WTC11 (cell line): ENCODE measurements around the gene RNF25. TPM values are rescaled to one million over a fixed set of nuclear protein-coding genes. Genes with fewer than 3 reads are reported as not detected.

Experiments
- ATAC-seq: fragments of 200-7000 bp; cut with Tn5 transposase; 2 replicates; pipeline ENCODE4 v1.10.0; 2021; ENCODE audit warnings: mild to moderate bottlenecking, moderate library complexity
- CTCF ChIA-PET: fragments of 300-600 bp; sonication (Branson Sonifier 250); formaldehyde crosslinking; loops from one replicate; lab custom pipeline; 2021; ENCODE audit warnings: antibody characterized with exemption; lab: Charles Lee
- POLR2A ChIA-PET: fragments of 350-600 bp; sonication (Branson Sonifier 250); formaldehyde crosslinking; loops from one replicate; lab custom pipeline; 2021; ENCODE audit warnings: antibody characterized with exemption; lab: Charles Lee
- DNase-seq: peaks from one replicate; pipeline ENCODE4 v3.0.0; 2021; ENCODE audit warnings: low spot score
- H3K27ac Mint-ChIP-seq: 2 replicates; pipeline ENCODE4 v1.8.0; 2021; ENCODE audit warnings: mixed read lengths
- H3K27me3 Mint-ChIP-seq: 2 replicates; pipeline ENCODE4 v1.8.0; 2021; ENCODE audit warnings: low read depth, mild to moderate bottlenecking, moderate library complexity, mixed read lengths
- H3K36me3 Mint-ChIP-seq: 2 replicates; pipeline ENCODE4 v1.8.0; 2021; ENCODE audit warnings: mixed read lengths
- H3K4me1 Mint-ChIP-seq: 2 replicates; pipeline ENCODE4 v1.8.0; 2022; ENCODE audit warnings: mixed read lengths
- H3K4me3 Mint-ChIP-seq: 2 replicates; pipeline ENCODE4 v1.8.0; 2021; ENCODE audit warnings: mild to moderate bottlenecking, moderate library complexity, mixed read lengths
- H3K9me3 Mint-ChIP-seq: 2 replicates; pipeline ENCODE4 v1.8.0; 2021; ENCODE audit warnings: mixed read lengths
- ARID4B ChIP-seq: sonication (generic); formaldehyde crosslinking; IDR thresholded peaks from 2 replicates; pipeline ENCODE4 v1.8.0; 2023; ENCODE audit warnings: missing genetic modification reagents, mild to moderate bottlenecking, borderline replicate concordance
- CBFB ChIP-seq: sonication (generic); formaldehyde crosslinking; IDR thresholded peaks from 2 replicates; pipeline ENCODE4 v1.8.1; 2022; ENCODE audit warnings: mild to moderate bottlenecking, low read depth, missing genetic modification reagents
- CREB1 ChIP-seq: sonication (generic); formaldehyde crosslinking; IDR thresholded peaks from 2 replicates; pipeline ENCODE4 v1.8.0; 2023; ENCODE audit warnings: mild to moderate bottlenecking, missing genetic modification reagents
- CTCF ChIP-seq: fragments of 200-600 bp; IDR thresholded peaks from 2 replicates; pipeline ENCODE4 v1.8.0; 2022; ENCODE audit warnings: antibody characterized with exemption
- ELF4 ChIP-seq: sonication (generic); formaldehyde crosslinking; IDR thresholded peaks from 2 replicates; pipeline ENCODE4 v1.8.1; 2022; ENCODE audit warnings: low read depth, mild to moderate bottlenecking, moderate library complexity, missing genetic modification reagents
- ERG ChIP-seq: fragments of 250-450 bp; sonication (Bioruptor Pico); IDR thresholded peaks from 2 replicates; pipeline ENCODE4 v1.8.0; 2021; ENCODE audit warnings: mild to moderate bottlenecking
- FOXJ3 ChIP-seq: sonication (generic); formaldehyde crosslinking; IDR thresholded peaks from 2 replicates; pipeline ENCODE4 v1.9.0; 2021; ENCODE audit warnings: missing genetic modification reagents, mild to moderate bottlenecking, borderline replicate concordance
- GTF2I ChIP-seq: fragments of 250-450 bp; sonication (Bioruptor Pico); conservative IDR thresholded peaks from 2 replicates; pipeline ENCODE4 v1.4.0; 2021; ENCODE audit warnings: mild to moderate bottlenecking
- IRF1 ChIP-seq: sonication (generic); formaldehyde crosslinking; IDR thresholded peaks from 2 replicates; pipeline ENCODE4 v1.8.0; 2023; ENCODE audit warnings: missing genetic modification reagents
- KAT7 ChIP-seq: sonication (generic); formaldehyde crosslinking; IDR thresholded peaks from 2 replicates; pipeline ENCODE4 v1.8.1; 2023; ENCODE audit warnings: missing genetic modification reagents, mild to moderate bottlenecking, borderline replicate concordance
- MXD4 ChIP-seq: fragments of 250-450 bp; sonication (Bioruptor Pico); IDR thresholded peaks from 2 replicates; pipeline ENCODE4 v1.8.0; 2021; ENCODE audit warnings: mild to moderate bottlenecking, moderate library complexity, borderline replicate concordance
- NFATC4 ChIP-seq: fragments of 250-450 bp; sonication (Bioruptor Pico); IDR thresholded peaks from 2 replicates; pipeline ENCODE4 v1.9.0; 2021; ENCODE audit warnings: mild to moderate bottlenecking
- PREB ChIP-seq: sonication (generic); formaldehyde crosslinking; IDR thresholded peaks from 2 replicates; pipeline ENCODE4 v1.8.1; 2022; ENCODE audit warnings: mild to moderate bottlenecking, missing genetic modification reagents, moderate library complexity, borderline replicate concordance
- RELA ChIP-seq: sonication (generic); formaldehyde crosslinking; IDR thresholded peaks from 2 replicates; pipeline ENCODE4 v1.8.1; 2022; ENCODE audit warnings: missing genetic modification reagents, mild to moderate bottlenecking, borderline replicate concordance
- USF2 ChIP-seq: sonication (generic); formaldehyde crosslinking; IDR thresholded peaks from 2 replicates; pipeline ENCODE4 v1.8.1; 2023; ENCODE audit warnings: mild to moderate bottlenecking, missing genetic modification reagents, moderate library complexity
- ZMAT4 ChIP-seq: fragments of 250-450 bp; sonication (Bioruptor Pico); IDR thresholded peaks from 2 replicates; pipeline ENCODE4 v1.9.0; 2021; ENCODE audit warnings: mild to moderate bottlenecking
- ZNF219 ChIP-seq: sonication (generic); formaldehyde crosslinking; IDR thresholded peaks from 2 replicates; pipeline ENCODE4 v1.8.0; 2023; ENCODE audit warnings: missing genetic modification reagents, mild to moderate bottlenecking, borderline replicate concordance
- ZNF396 ChIP-seq: fragments of 250-450 bp; sonication (Bioruptor Pico); IDR thresholded peaks from 2 replicates; pipeline ENCODE4 v1.8.0; 2021; ENCODE audit warnings: mild to moderate bottlenecking, moderate library complexity, borderline replicate concordance
- ZNF423 ChIP-seq: fragments of 250-450 bp; sonication (Bioruptor Pico); IDR thresholded peaks from 2 replicates; pipeline ENCODE4 v2.1.2; 2022; ENCODE audit warnings: mild to moderate bottlenecking, moderate library complexity
- total RNA-seq: library from RNA; stranded (reverse); gene quantifications from 3 replicates; pipeline ENCODE4 v1.2.3, GENCODE V29; 2021

The RNF25 gene
- total RNA-seq, 1 experiment from 2014 or later, result 23.9 TPM

- no peaks in the 10 kb centered on the region for H3K4me1 Mint-ChIP-seq
- no peak for ATAC-seq
- ChIA-PET CTCF (interaction anchor here (3.4 kb wide), 1 partner anchor 16 kb away, joined by 11 read pairs; no protein-coding TSS in a partner anchor), POLR2A (no interaction called here)
- H3K9me3 Mint-ChIP-seq, result peaks cover 4% of the 10 kb centered on the region
- DNase-seq, result no peak
- TF ChIP-seq RELA (CRISPR knock-in tag) (no peak), IRF1 (no peak), MXD4 (CRISPR knock-in tag) (no peak), ZNF423 (CRISPR knock-in tag) (no peak), NFATC4 (CRISPR knock-in tag) (no peak), FOXJ3 (CRISPR knock-in tag) (no peak), ZMAT4 (no peak), GTF2I (no peak), CBFB (CRISPR knock-in tag) (no peak), ARID4B (CRISPR knock-in tag) (no peak), KAT7 (CRISPR knock-in tag) (no peak), PREB (CRISPR knock-in tag) (no peak), ELF4 (CRISPR knock-in tag) (no peak), CREB1 (no peak), ZNF219 (CRISPR knock-in tag) (no peak), ZNF396 (no peak), USF2 (CRISPR knock-in tag) (no peak), CTCF (no peak), ERG (no peak)
- H3K4me3 Mint-ChIP-seq, result no peak overlapping the region
- H3K36me3 Mint-ChIP-seq, result peaks cover 8% of the 10 kb centered on the region; the same call in 1 of the 2 replicates
- no peak overlapping the region for H3K27ac Mint-ChIP-seq
- no peaks in the 10 kb centered on the region; the same call in 1 of the 2 replicates for H3K27me3 Mint-ChIP-seq
Measured at GRCh38 chr2:218703341-218703740, 31.5 kb upstream of the RNF25 start.
